ENCODE results near the gene PCDH9. TPM values are rescaled to one million over a fixed set of nuclear protein-coding genes. Genes with fewer than 3 reads are reported as not detected.

Gene PCDH9
- total and polyA plus RNA-seq, 10 of the 15 experiments (the other 5 are each of a cell fraction or from before 2014, with no cell fraction given), result 0.02 to 2.3 (median 0.05) TPM; not detected in 1

DNA sequence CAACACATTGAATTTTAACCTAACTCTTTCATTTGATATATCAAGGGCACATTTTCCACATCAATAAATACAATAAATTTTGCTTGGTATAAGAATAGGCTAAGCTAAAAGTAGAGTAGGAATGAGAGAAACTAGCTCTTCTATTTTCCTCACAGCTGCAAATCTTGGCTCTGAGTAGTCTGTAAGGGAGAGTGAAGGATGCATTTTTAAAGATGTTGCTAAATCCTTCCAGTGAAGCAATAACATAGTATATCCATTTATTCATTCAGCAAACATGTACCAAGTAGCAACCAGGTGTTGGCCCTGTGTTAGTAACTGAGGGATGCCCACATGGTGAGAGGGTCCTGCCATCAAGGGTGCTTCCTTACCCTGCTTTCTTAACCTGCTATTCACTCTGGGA is 799.9 kb downstream of the PCDH9 start:
- ChIA-PET POLR2A (no interaction called here), SMC1A (ENCODE audit: uncharacterized antibody, unreplicated experiment) (no interaction called here), RAD21 (ENCODE audit: unreplicated experiment) (no interaction called here), CTCF (interaction anchor here (0.6 kb wide), 1 partner anchor 80 kb away, joined by 3 read pairs; no protein-coding TSS in a partner anchor)
- TF ChIP-seq PAX8 (IDR thresholded peaks at IDR 0.05) (no peak), SIX5 (IDR thresholded peaks at IDR 0.05; ENCODE audit: low read depth, low read length, severe bottlenecking) (no peak), YBX1 (IDR thresholded peaks at IDR 0.05) (no peak), POLR2AphosphoS5 (IDR thresholded peaks at IDR 0.05; ENCODE audit: low read length) (no peak), RAD51 (IDR thresholded peaks at IDR 0.05) (no peak)
- TF ChIP-seq, protein P1, sequence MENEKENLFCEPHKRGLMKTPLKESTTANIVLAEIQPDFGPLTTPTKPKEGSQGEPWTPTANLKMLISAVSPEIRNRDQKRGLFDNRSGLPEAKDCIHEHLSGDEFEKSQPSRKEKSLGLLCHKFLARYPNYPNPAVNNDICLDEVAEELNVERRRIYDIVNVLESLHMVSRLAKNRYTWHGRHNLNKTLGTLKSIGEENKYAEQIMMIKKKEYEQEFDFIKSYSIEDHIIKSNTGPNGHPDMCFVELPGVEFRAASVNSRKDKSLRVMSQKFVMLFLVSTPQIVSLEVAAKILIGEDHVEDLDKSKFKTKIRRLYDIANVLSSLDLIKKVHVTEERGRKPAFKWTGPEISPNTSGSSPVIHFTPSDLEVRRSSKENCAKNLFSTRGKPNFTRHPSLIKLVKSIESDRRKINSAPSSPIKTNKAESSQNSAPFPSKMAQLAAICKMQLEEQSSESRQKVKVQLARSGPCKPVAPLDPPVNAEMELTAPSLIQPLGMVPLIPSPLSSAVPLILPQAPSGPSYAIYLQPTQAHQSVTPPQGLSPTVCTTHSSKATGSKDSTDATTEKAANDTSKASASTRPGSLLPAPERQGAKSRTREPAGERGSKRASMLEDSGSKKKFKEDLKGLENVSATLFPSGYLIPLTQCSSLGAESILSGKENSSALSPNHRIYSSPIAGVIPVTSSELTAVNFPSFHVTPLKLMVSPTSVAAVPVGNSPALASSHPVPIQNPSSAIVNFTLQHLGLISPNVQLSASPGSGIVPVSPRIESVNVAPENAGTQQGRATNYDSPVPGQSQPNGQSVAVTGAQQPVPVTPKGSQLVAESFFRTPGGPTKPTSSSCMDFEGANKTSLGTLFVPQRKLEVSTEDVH (IDR thresholded peaks at IDR 0.05; ENCODE audit: low read depth, partially characterized antibody), result no peak
- DNase-seq (ENCODE audit: low read depth, low spot score) (no peak), ATAC-seq (no peak), FAIRE-seq (no peak)
- H3K4me2 ChIP-seq (ENCODE audit: control insufficient read depth, insufficient read depth), result no peak overlapping the region
- H3K9me3 ChIP-seq (replicated peaks; ENCODE audit: control insufficient read depth, insufficient read depth, low read length), result no peaks in the 10 kb centered on the region
- H2AFZ ChIP-seq (ENCODE audit: control insufficient read depth, low read depth, low read length), result no peak overlapping the region
- no peaks in the 10 kb centered on the region for H3K79me2 ChIP-seq (ENCODE audit: control insufficient read depth, insufficient read depth, low read length)
- H3K36me3 ChIP-seq (ENCODE audit: control insufficient read depth in 2 of 2, insufficient read depth in 2 of 2, low read length in 1 of 2), result no peaks in the 10 kb centered on the region
- no peak overlapping the region for H3K9ac ChIP-seq (ENCODE audit: control insufficient read depth, insufficient read depth, low read length)
- H3K4me1 ChIP-seq (ENCODE audit: control insufficient read depth, insufficient read depth, low read length), result no peaks in the 10 kb centered on the region
- H3K27ac ChIP-seq (ENCODE audit: control insufficient read depth, insufficient read depth), result no peak overlapping the region
- no peaks in the 10 kb centered on the region for H3K27me3 ChIP-seq (replicated peaks in 1 of 2; ENCODE audit: control insufficient read depth in 2 of 2, insufficient read depth in 2 of 2, low read length in 1 of 2)
- H3K4me3 ChIP-seq, result no peak overlapping the region
- intact Hi-C loops (cut with micrococcal nuclease; ENCODE audit: unreplicated experiment), result no loop called here
- in situ Hi-C loops (cut with MboI), result no loop called here
- BruUV-seq (replicated peaks), result no TSS peak
- H4K20me1 ChIP-seq (ENCODE audit: control insufficient read depth, insufficient read depth), result no peaks in the 10 kb centered on the region

DNA sequence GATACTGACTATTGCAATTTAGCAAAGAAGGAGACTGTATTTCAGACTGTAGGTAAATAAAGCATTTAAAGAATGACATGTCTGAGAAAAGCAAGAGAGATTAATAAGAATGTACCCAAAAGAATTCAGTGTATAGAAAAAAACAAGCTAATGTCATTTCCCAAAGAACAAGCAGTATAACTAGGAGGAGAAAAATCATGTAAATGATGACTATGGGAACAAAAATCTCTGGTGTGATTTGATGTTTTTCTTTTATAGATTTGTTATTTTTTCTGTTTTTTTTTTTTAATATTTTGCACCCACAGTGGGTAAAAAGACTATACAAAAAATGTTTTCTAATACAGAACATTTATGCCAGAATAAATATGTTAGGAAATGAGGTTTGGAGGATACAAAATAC is 801.0 kb downstream of the PCDH9 start:
- ChIA-PET RAD21 (ENCODE audit: unreplicated experiment) (no interaction called here), SMC1A (ENCODE audit: uncharacterized antibody, unreplicated experiment) (interaction anchor here (1.3 kb wide), 1 partner anchor 9 kb away, joined by 3 read pairs; no protein-coding TSS in a partner anchor)
- in situ Hi-C loops (cut with MboI), result no loop called here

More for the DNA sequence above, 801.0 kb downstream of the PCDH9 start:
- DNase-seq (ENCODE audit: low read depth, low spot score) (no peak), ATAC-seq (no peak), FAIRE-seq (no peak)
- Histone ChIP-seq H3K4me2 (ENCODE audit: control insufficient read depth, insufficient read depth) (no peak overlapping the region), H3K79me2 (ENCODE audit: control insufficient read depth, insufficient read depth, low read length) (no peaks in the 10 kb centered on the region), H3K27me3 (replicated peaks in 1 of 2; ENCODE audit: control insufficient read depth in 2 of 2, insufficient read depth in 2 of 2, low read length in 1 of 2) (no peaks in the 10 kb centered on the region), H3K27ac (ENCODE audit: control insufficient read depth, insufficient read depth) (no peak overlapping the region), H3K36me3 (ENCODE audit: control insufficient read depth in 2 of 2, insufficient read depth in 2 of 2, low read length in 1 of 2) (no peaks in the 10 kb centered on the region), H3K9ac (ENCODE audit: control insufficient read depth, insufficient read depth, low read length) (no peak overlapping the region), H2AFZ (ENCODE audit: control insufficient read depth, low read depth, low read length) (no peak overlapping the region), H3K4me3 (no peak overlapping the region), H4K20me1 (ENCODE audit: control insufficient read depth, insufficient read depth) (no peaks in the 10 kb centered on the region), H3K9me3 (replicated peaks; ENCODE audit: control insufficient read depth, insufficient read depth, low read length) (no peaks in the 10 kb centered on the region), H3K4me1 (ENCODE audit: control insufficient read depth, insufficient read depth, low read length) (no peaks in the 10 kb centered on the region)
- ChIA-PET POLR2A (no interaction called here), CTCF (interaction anchor here (0.6 to 0.8 kb wide), 2 partner anchors 15 to 47 kb away, joined by 3 read pairs; no protein-coding TSS in a partner anchor)
- intact Hi-C loops (cut with micrococcal nuclease; ENCODE audit: unreplicated experiment), result no loop called here
- TF ChIP-seq SIN3A (IDR thresholded peaks at IDR 0.05; ENCODE audit: low read depth, low read length) (no peak), CBX5 (IDR thresholded peaks at IDR 0.05; ENCODE audit: low read depth) (no peak), BHLHE40 (IDR thresholded peaks at IDR 0.05; ENCODE audit: borderline replicate concordance in 1 of 2, low read depth in 2 of 2, low read length in 1 of 2) (no peak)
- no TSS peak for BruUV-seq (replicated peaks)
